ENCODE data around the gene GORASP2.

DNA sequence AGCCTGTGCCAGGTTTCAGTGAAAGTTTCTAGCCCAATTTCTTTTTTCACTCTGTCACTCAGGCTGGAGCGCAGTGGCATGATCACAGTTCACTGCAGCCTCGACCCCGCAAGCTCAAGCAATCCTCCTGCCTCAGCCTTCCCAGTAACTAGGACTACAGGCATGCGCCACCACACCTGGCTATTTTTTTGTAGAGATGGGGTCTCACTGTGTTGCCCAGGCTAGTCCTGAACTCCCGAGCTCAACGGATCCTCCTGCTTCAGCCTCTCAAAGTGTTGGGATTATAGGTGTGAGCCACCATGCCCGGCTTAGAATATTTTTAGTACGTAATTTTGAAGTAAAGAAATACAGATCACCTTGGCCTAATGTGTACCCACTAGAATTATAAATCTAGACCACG lies 87.1 kb downstream of the GORASP2 start:
- TF ChIP-seq, protein P1, sequence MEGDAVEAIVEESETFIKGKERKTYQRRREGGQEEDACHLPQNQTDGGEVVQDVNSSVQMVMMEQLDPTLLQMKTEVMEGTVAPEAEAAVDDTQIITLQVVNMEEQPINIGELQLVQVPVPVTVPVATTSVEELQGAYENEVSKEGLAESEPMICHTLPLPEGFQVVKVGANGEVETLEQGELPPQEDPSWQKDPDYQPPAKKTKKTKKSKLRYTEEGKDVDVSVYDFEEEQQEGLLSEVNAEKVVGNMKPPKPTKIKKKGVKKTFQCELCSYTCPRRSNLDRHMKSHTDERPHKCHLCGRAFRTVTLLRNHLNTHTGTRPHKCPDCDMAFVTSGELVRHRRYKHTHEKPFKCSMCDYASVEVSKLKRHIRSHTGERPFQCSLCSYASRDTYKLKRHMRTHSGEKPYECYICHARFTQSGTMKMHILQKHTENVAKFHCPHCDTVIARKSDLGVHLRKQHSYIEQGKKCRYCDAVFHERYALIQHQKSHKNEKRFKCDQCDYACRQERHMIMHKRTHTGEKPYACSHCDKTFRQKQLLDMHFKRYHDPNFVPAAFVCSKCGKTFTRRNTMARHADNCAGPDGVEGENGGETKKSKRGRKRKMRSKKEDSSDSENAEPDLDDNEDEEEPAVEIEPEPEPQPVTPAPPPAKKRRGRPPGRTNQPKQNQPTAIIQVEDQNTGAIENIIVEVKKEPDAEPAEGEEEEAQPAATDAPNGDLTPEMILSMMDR (IDR thresholded peaks at IDR 0.05): no peak
- TF ChIP-seq POLR2A (IDR thresholded peaks at IDR 0.05): no peak

All from testis (tissue), 2 donors.